Stimulated activated CD4-positive, alpha-beta T cell treated with anti-CD3 and anti-CD28 coated beads, Interleukin-15, amount 100 ng/mL, for 24 hours (primary cell): ENCODE measurements around the gene PHF14.
"Not testable (repeated sequence)": the region's sequence is repeated elsewhere in the genome, so short reads cannot be mapped to it uniquely, and the experiment has no call there.

Experiments used
- DNase-seq: peaks from one replicate; pipeline ENCODE4 v3.0.0-alpha.2; 2020

Gene PHF14

GRCh38 chr7:10995482-10996166, 22.0 kb downstream of the PHF14 start:
- not testable (repeated sequence) for DNase-seq

- no peak for DNase-seq
These were observed 25.5 kb downstream of the PHF14 start for GRCh38 chr7:10998996-10999757.

GRCh38 chr7:11005202-11005601, 31.5 kb downstream of the PHF14 start:
- no peak for DNase-seq

GRCh38 chr7:11006291-11006690, 32.6 kb downstream of the PHF14 start:
- DNase-seq: no peak

- no peak for DNase-seq
These were observed 36.0 kb downstream of the PHF14 start for GRCh38 chr7:11009631-11010030.

GRCh38 chr7:11021468-11021867, 47.8 kb downstream of the PHF14 start:
- no peak for DNase-seq

- no peak for DNase-seq
These were observed 53.0 kb downstream of the PHF14 start for GRCh38 chr7:11026452-11027359.

- no peak for DNase-seq
These were observed 62.0 kb downstream of the PHF14 start for GRCh38 chr7:11035661-11036060.

- DNase-seq: no peak
These were observed 66.3 kb downstream of the PHF14 start for GRCh38 chr7:11039974-11040373.

- no peak for DNase-seq
These were observed 80.4 kb downstream of the PHF14 start for GRCh38 chr7:11054033-11054432.

- DNase-seq: no peak
These were observed 87.2 kb downstream of the PHF14 start for GRCh38 chr7:11060893-11061292.

GRCh38 chr7:11062110-11062509, 88.4 kb downstream of the PHF14 start:
- DNase-seq: no peak

- no peak for DNase-seq
These were observed 95.9 kb downstream of the PHF14 start for GRCh38 chr7:11069591-11069990.

- no peak for DNase-seq
These were observed 104.1 kb downstream of the PHF14 start for GRCh38 chr7:11077816-11078215.

- DNase-seq: no peak
These were observed 104.7 kb downstream of the PHF14 start for GRCh38 chr7:11078247-11078834.

- DNase-seq: no peak
These were observed 106.2 kb downstream of the PHF14 start for GRCh38 chr7:11079907-11080306.

- no peak for DNase-seq
These were observed 108.4 kb downstream of the PHF14 start for GRCh38 chr7:11082121-11082520.

GRCh38 chr7:11082552-11083213, 109.0 kb downstream of the PHF14 start:
- DNase-seq: no peak

GRCh38 chr7:11083214-11083568, 109.5 kb downstream of the PHF14 start:
- DNase-seq: no peak

- no peak for DNase-seq
These were observed 130.9 kb downstream of the PHF14 start for GRCh38 chr7:11104578-11104977.

GRCh38 chr7:11109659-11110058, 136.0 kb downstream of the PHF14 start:
- DNase-seq: no peak

- no peak for DNase-seq
These were observed 146.5 kb downstream of the PHF14 start for GRCh38 chr7:11120068-11120664.
